ENCODE data around the gene SOCS6.

GRCh38 chr18:70289351-70290312, 787 bp downstream of the SOCS6 start:
- TF ChIP-seq ISL1 (CRISPR knock-in tag; IDR thresholded peaks at IDR 0.05) (no peak), ZNF70 (CRISPR knock-in tag; IDR thresholded peaks at IDR 0.05) (no peak), CSDC2 (CRISPR knock-in tag; IDR thresholded peaks at IDR 0.05) (no peak)
- TF ChIP-seq, protein P1, sequence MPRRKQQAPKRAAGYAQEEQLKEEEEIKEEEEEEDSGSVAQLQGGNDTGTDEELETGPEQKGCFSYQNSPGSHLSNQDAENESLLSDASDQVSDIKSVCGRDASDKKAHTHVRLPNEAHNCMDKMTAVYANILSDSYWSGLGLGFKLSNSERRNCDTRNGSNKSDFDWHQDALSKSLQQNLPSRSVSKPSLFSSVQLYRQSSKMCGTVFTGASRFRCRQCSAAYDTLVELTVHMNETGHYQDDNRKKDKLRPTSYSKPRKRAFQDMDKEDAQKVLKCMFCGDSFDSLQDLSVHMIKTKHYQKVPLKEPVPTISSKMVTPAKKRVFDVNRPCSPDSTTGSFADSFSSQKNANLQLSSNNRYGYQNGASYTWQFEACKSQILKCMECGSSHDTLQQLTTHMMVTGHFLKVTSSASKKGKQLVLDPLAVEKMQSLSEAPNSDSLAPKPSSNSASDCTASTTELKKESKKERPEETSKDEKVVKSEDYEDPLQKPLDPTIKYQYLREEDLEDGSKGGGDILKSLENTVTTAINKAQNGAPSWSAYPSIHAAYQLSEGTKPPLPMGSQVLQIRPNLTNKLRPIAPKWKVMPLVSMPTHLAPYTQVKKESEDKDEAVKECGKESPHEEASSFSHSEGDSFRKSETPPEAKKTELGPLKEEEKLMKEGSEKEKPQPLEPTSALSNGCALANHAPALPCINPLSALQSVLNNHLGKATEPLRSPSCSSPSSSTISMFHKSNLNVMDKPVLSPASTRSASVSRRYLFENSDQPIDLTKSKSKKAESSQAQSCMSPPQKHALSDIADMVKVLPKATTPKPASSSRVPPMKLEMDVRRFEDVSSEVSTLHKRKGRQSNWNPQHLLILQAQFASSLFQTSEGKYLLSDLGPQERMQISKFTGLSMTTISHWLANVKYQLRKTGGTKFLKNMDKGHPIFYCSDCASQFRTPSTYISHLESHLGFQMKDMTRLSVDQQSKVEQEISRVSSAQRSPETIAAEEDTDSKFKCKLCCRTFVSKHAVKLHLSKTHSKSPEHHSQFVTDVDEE (CRISPR knock-in tag; IDR thresholded peaks at IDR 0.05) = no peak

Measured in SK-N-SH treated with all-trans-retinoic acid at 6 μM for 48 hours (cell line).